GM18517 (cell line): ENCODE data around the gene CDC7.
A peak's percentile ranks its signal among the peaks of the same experiment; 100 is the strongest.
"Not testable (repeated sequence)": the region's sequence is repeated elsewhere in the genome, so short reads cannot be mapped to it uniquely, and the experiment has no call there.

Experiments
- ATAC-seq: cut with Tn5 transposase; IDR thresholded peaks from one replicate; pipeline ENCODE4 v1.9.1; 2021; ENCODE audit warnings: mild to moderate bottlenecking, moderate library complexity; ENCODE audit not compliant: unreplicated experiment

Gene CDC7

GRCh38 chr1:91500756-91501522 lies at the start of gene CDC7:
TSS of gene CDC7 (plus strand) at chr1:91500851. CDS start at chr1:91501717, 866 bp downstream.
- ATAC-seq, result peak; percentile 76

GRCh38 chr1:91454136-91454535 lies 46.5 kb upstream of the CDC7 start:
- no peak for ATAC-seq

- no peak for ATAC-seq
Observed at GRCh38 chr1:91455334-91455733, 45.3 kb upstream of the CDC7 start.

- no peak for ATAC-seq
Observed at GRCh38 chr1:91455896-91456295, 44.8 kb upstream of the CDC7 start.

GRCh38 chr1:91465350-91465749 lies 35.3 kb upstream of the CDC7 start:
- not testable (repeated sequence) for ATAC-seq

GRCh38 chr1:91476533-91477217 lies 24.0 kb upstream of the CDC7 start:
- ATAC-seq, result no peak

GRCh38 chr1:91487469-91487868 lies 13.2 kb upstream of the CDC7 start:
- ATAC-seq, result no peak

- ATAC-seq, result no peak
Observed at GRCh38 chr1:91490501-91490900, 10.2 kb upstream of the CDC7 start.

GRCh38 chr1:91498035-91498434 lies 2.6 kb upstream of the CDC7 start:
- no peak for ATAC-seq

- no peak for ATAC-seq
Observed at GRCh38 chr1:91498498-91499245, 2.0 kb upstream of the CDC7 start.

GRCh38 chr1:91499346-91499745 lies 1.3 kb upstream of the CDC7 start:
- ATAC-seq, result no peak

GRCh38 chr1:91499904-91500755 lies 521 bp upstream of the CDC7 start:
- peak; percentile 20 for ATAC-seq

GRCh38 chr1:91501523-91501851 lies 836 bp downstream of the CDC7 start:
- ATAC-seq, result peak; percentile 24

GRCh38 chr1:91501971-91502671 lies 1.5 kb downstream of the CDC7 start:
- no peak for ATAC-seq

- ATAC-seq, result no peak
Observed at GRCh38 chr1:91502672-91503184, 2.1 kb downstream of the CDC7 start.

- ATAC-seq, result no peak
Observed at GRCh38 chr1:91503332-91503900, 2.8 kb downstream of the CDC7 start.

- no peak for ATAC-seq
Observed at GRCh38 chr1:91503975-91504530, 3.4 kb downstream of the CDC7 start.

- ATAC-seq, result no peak
Observed at GRCh38 chr1:91505086-91505485, 4.4 kb downstream of the CDC7 start.

- ATAC-seq, result no peak
Observed at GRCh38 chr1:91506071-91506470, 5.4 kb downstream of the CDC7 start.
